HG02840 (cell line): Measurements from ENCODE around the gene ALOX15.

Source experiments
- ATAC-seq: cut with Tn5 transposase; IDR thresholded peaks from one replicate; pipeline ENCODE4 v1.9.1; 2021; ENCODE audit warnings: mild to moderate bottlenecking, moderate library complexity, moderate number of reproducible peaks; ENCODE audit not compliant: unreplicated experiment, low FRiP score

Gene ALOX15

GRCh38 chr17:4582101-4582501, 59.4 kb downstream of the ALOX15 start:
- no peak for ATAC-seq
